Esophagus squamous epithelium (tissue), 5 donors: ENCODE results near the gene POC1A. TPM values are rescaled to one million over a fixed set of nuclear protein-coding genes. Genes with fewer than 3 reads are reported as not detected.

Experiments used
- DNase-seq: peaks from one replicate; lab custom pipeline; 2025; lab: John Stamatoyannopoulos, UW
- H3K27ac ChIP-seq, 4 donors: fragments of 200-600 bp; sonication (generic); one replicate each; pipeline ENCODE4 v1.5.1; 2016 to 2019; ENCODE audit warnings: mild to moderate bottlenecking in 1 of 4
- H3K27me3 ChIP-seq, 4 donors: fragments of 200-600 bp; sonication (generic); 1 replicate in 3 of 4; 2 replicates in 1 of 4; pipeline versions ENCODE4 v1.5.1 to v1.6.0; 2017 to 2021; ENCODE audit warnings: antibody characterized with exemption in 1 of 4
- H3K36me3 ChIP-seq, 3 donors: fragments of 200-600 bp; sonication (generic); one replicate each; pipeline ENCODE4 v1.5.1; 2016 to 2019
- H3K4me1 ChIP-seq, 3 donors: fragments of 200-600 bp; sonication (generic); one replicate each; pipeline ENCODE4 v1.5.1; 2017 to 2019
- H3K4me3 ChIP-seq, 4 donors: fragments of 200-600 bp; sonication (generic); 1 replicate in 3 of 4; 2 replicates in 1 of 4; pipeline ENCODE4 v1.5.1; 2016 to 2019; ENCODE audit warnings: mild to moderate bottlenecking in 2 of 4, moderate library complexity in 1 of 4
- H3K9me3 ChIP-seq, 3 donors: fragments of 200-600 bp; sonication (generic); one replicate each; pipeline ENCODE4 v1.5.1; 2016 to 2019
- CTCF ChIP-seq, 6 experiments: fragments of 450-650 bp in 4 of 6; fragments of 200-600 bp in 2 of 6; sonication (generic) in 2 of 6; IDR thresholded peaks; one replicate each; pipeline ENCODE4 v1.5.1; 2016 to 2019; ENCODE audit warnings: antibody characterized with exemption in 6 of 6, mild to moderate bottlenecking in 4 of 6, moderate library complexity in 4 of 6
- POLR2A ChIP-seq, 4 donors: fragments of 450-650 bp; IDR thresholded peaks; one replicate each; pipeline ENCODE4 v1.6.1; 2017; ENCODE audit warnings: antibody characterized with exemption in 4 of 4, mild to moderate bottlenecking in 4 of 4, moderate library complexity in 3 of 4
- WGBS, 2 donors: methylation state at CpG; one replicate each; pipeline ENCODE4 v1.1.5; 2018; 5-methylcytosine and 5-hydroxymethylcytosine counted together
- intact Hi-C: fragments of 100-400 bp; cut with DNase I; formaldehyde crosslinking; loops from one replicate; pipeline ENCODE4 v1.15.0; 2022
- total RNA-seq, 4 donors: library from RNA; depleted of rRNA; stranded (reverse); fragments of >200 nt; gene quantifications; one replicate each; pipeline ENCODE4 v1.1.0, GENCODE V29; 2016
- donor health status: DM: yes; HTN: yes; CAD: no.

Gene POC1A
- total RNA-seq, 4 donors from 2014 or later = 2.7 to 10.3 (median 4.8) TPM

- DNase-seq = no peak
- Histone ChIP-seq H3K4me3 (no peak overlapping the region), H3K4me1 (peaks cover 27 to 62% (median 27%) of the 10 kb centered on the region in 3 donors), H3K9me3 (no peaks in the 10 kb centered on the region), H3K27ac (peak overlapping the region; percentile 30 to 71 (median 60)), H3K27me3 (no peaks in the 10 kb centered on the region), H3K36me3 (no peaks in the 10 kb centered on the region)
- TF ChIP-seq POLR2A (IDR thresholded peaks at IDR 0.05) (no peak), CTCF (IDR thresholded peaks at IDR 0.05) (no peak)
- 50 to 71% methylated on average over 16 to 17 of the region's 22 CpGs for WGBS, 2 donors
- intact Hi-C loops = no loop called here
Observed at GRCh38 chr3:52070724-52071621, 83.2 kb downstream of the POC1A start.

GRCh38 chr3:52069855-52070254, 84.4 kb downstream of the POC1A start:
- no peaks in the 10 kb centered on the region for H3K9me3 ChIP-seq
- intact Hi-C loops = no loop called here

GRCh38 chr3:52069135-52069534, 85.1 kb downstream of the POC1A start:
- 100% methylated on average over 3 to 5 of the region's 5 CpGs for WGBS, 2 donors

More at GRCh38 chr3:52069855-52070254, 84.4 kb downstream of the POC1A start:
- Histone ChIP-seq H3K4me3 (no peak overlapping the region), H3K27me3 (no peaks in the 10 kb centered on the region), H3K4me1 (peaks cover 32 to 73% (median 35%) of the 10 kb centered on the region in 3 donors), H3K27ac (peak overlapping the region in 3 of 4 donors; percentile 50 to 71 (median 70)), H3K36me3 (no peaks in the 10 kb centered on the region)
- TF ChIP-seq POLR2A (IDR thresholded peaks at IDR 0.05) (no peak), CTCF (IDR thresholded peaks at IDR 0.05) (no peak)
- 80 to 100% methylated on average over 1 of the region's 4 CpGs for WGBS, 2 donors
- no peak for DNase-seq

GRCh38 chr3:52068730-52069129, 85.5 kb downstream of the POC1A start:
- peaks cover 32 to 84% (median 44%) of the 10 kb centered on the region in 3 donors for H3K4me1 ChIP-seq
- no peak overlapping the region for H3K27ac ChIP-seq

More at GRCh38 chr3:52069135-52069534, 85.1 kb downstream of the POC1A start:
- Histone ChIP-seq H3K9me3 (no peaks in the 10 kb centered on the region), H3K36me3 (no peaks in the 10 kb centered on the region), H3K4me3 (no peak overlapping the region), H3K4me1 (peaks cover 32 to 80% (median 42%) of the 10 kb centered on the region in 3 donors), H3K27ac (no peak overlapping the region), H3K27me3 (no peaks in the 10 kb centered on the region)
- intact Hi-C loops = no loop called here
- TF ChIP-seq CTCF (IDR thresholded peaks at IDR 0.05) (no peak), POLR2A (IDR thresholded peaks at IDR 0.05) (no peak)
- DNase-seq = no peak

More at GRCh38 chr3:52068730-52069129, 85.5 kb downstream of the POC1A start:
- WGBS, 2 donors = 86 to 91% methylated on average over 1 to 9 of the region's 12 CpGs
- TF ChIP-seq POLR2A (IDR thresholded peaks at IDR 0.05) (no peak), CTCF (IDR thresholded peaks at IDR 0.05) (no peak)
- Histone ChIP-seq H3K9me3 (no peaks in the 10 kb centered on the region), H3K4me3 (no peak overlapping the region), H3K27me3 (no peaks in the 10 kb centered on the region), H3K36me3 (no peaks in the 10 kb centered on the region)
- no peak for DNase-seq
- intact Hi-C loops = no loop called here
